MM.1S (cell line): ENCODE data around the gene WNK1.

Experiments
- DNase-seq: peaks from one replicate; pipeline ENCODE4 v3.0.0-alpha.2; 2015
- H2AFZ ChIP-seq: fragments of 300-600 bp; sonication (generic); 2 replicates; pipeline ENCODE4 v1.6.0; 2016; ENCODE audit warnings: antibody characterized with exemption, low read length
- H3F3A ChIP-seq: fragments of 300-600 bp; sonication (generic); 2 replicates; pipeline ENCODE4 v1.6.1; 2016; ENCODE audit warnings: mild to moderate bottlenecking, antibody characterized with exemption, low read length, moderate library complexity, mixed read lengths; ENCODE audit not compliant: insufficient read depth
- H3K27ac ChIP-seq: fragments of 300-600 bp; sonication (generic); 2 replicates; pipeline ENCODE4 v1.5.1; 2016; ENCODE audit warnings: mild to moderate bottlenecking, low read length
- H3K27me3 ChIP-seq: fragments of 300-600 bp; sonication (generic); replicated peaks from 2 replicates; pipeline ENCODE4 v1.6.0; 2016; ENCODE audit warnings: low read length; ENCODE audit not compliant: insufficient read depth
- H3K36me3 ChIP-seq: fragments of 300-600 bp; sonication (generic); replicated peaks from 2 replicates; pipeline ENCODE4 v1.6.1; 2016; ENCODE audit warnings: mild to moderate bottlenecking, low read length, mixed read lengths; ENCODE audit not compliant: insufficient read depth
- H3K4me1 ChIP-seq: fragments of 300-600 bp; sonication (generic); 2 replicates; pipeline ENCODE4 v1.6.1; 2016; ENCODE audit warnings: low read length, mixed read lengths
- H3K4me2 ChIP-seq: fragments of 300-600 bp; sonication (generic); 2 replicates; pipeline ENCODE4 v1.6.0; 2016; ENCODE audit warnings: low read depth, low read length
- H3K4me3 ChIP-seq: fragments of 300-600 bp; sonication (generic); 2 replicates; pipeline ENCODE4 v1.5.1; 2016; ENCODE audit warnings: low read length, mixed read lengths
- H3K79me2 ChIP-seq: fragments of 300-600 bp; sonication (generic); 2 replicates; pipeline ENCODE4 v1.6.1; 2016; ENCODE audit warnings: mixed run types, low read length, mixed read lengths
- H3K9ac ChIP-seq: fragments of 300-600 bp; sonication (generic); 2 replicates; pipeline ENCODE4 v1.6.1; 2016; ENCODE audit warnings: low read length, mixed read lengths
- H3K9me2 ChIP-seq: fragments of 300-600 bp; sonication (generic); replicated peaks from 2 replicates; pipeline ENCODE4 v1.6.1; 2016; ENCODE audit warnings: mild to moderate bottlenecking, low read length, mixed read lengths; ENCODE audit not compliant: insufficient read depth
- H3K9me3 ChIP-seq: fragments of 300-600 bp; sonication (generic); replicated peaks from 2 replicates; pipeline ENCODE4 v1.6.1; 2016; ENCODE audit warnings: mild to moderate bottlenecking, low read length, mixed read lengths; ENCODE audit not compliant: insufficient read depth
- H4K20me1 ChIP-seq: fragments of 300-600 bp; sonication (generic); 2 replicates; pipeline ENCODE4 v1.6.1; 2016; ENCODE audit warnings: mild to moderate bottlenecking, low read length, moderate library complexity, mixed read lengths; ENCODE audit not compliant: insufficient read depth
- CTCF ChIP-seq: fragments of 300-600 bp; sonication (generic); IDR thresholded peaks from 2 replicates; pipeline ENCODE4 v1.5.1; 2016; ENCODE audit warnings: antibody characterized with exemption, low read length, mixed read lengths
- EZH2 ChIP-seq: fragments of 300-600 bp; sonication (generic); optimal IDR thresholded peaks from 2 replicates; pipeline ENCODE3; 2017; ENCODE audit warnings: low read depth, mild to moderate bottlenecking, antibody characterized with exemption, low read length, mixed read lengths
- EZH2phosphoT487 ChIP-seq: fragments of 300-600 bp; sonication (generic); IDR thresholded peaks from 2 replicates; pipeline ENCODE4 v1.6.1; 2018; ENCODE audit warnings: antibody characterized with exemption, low read length

Gene WNK1

GRCh38 chr12:886206-886605 is 133.8 kb downstream of the WNK1 start:
- Histone ChIP-seq H3K4me1 (peaks cover 15% of the 10 kb centered on the region), H3K9me2 (no peaks in the 10 kb centered on the region), H3K27ac (no peak overlapping the region), H3K27me3 (no peaks in the 10 kb centered on the region), H3K4me2 (no peak overlapping the region), H3K79me2 (no peaks in the 10 kb centered on the region), H3K4me3 (no peak overlapping the region), H3K9ac (no peak overlapping the region), H4K20me1 (no peaks in the 10 kb centered on the region), H3K9me3 (no peaks in the 10 kb centered on the region), H3K36me3 (peaks cover 17% of the 10 kb centered on the region), H3F3A (no peaks in the 10 kb centered on the region), H2AFZ (no peak overlapping the region)
- no peak for DNase-seq
- no peak for TF ChIP-seq EZH2phosphoT487
- no peak for TF ChIP-seq CTCF
- TF ChIP-seq EZH2, result no peak

GRCh38 chr12:894226-894625 is 141.8 kb downstream of the WNK1 start:
- no peaks in the 10 kb centered on the region for H3K9me2 ChIP-seq
- no peaks in the 10 kb centered on the region for H3K9me3 ChIP-seq
- peaks cover 9% of the 10 kb centered on the region; the same call in 1 of the 2 replicates for H3K36me3 ChIP-seq
- no peak overlapping the region for H3K27ac ChIP-seq
- H4K20me1 ChIP-seq, result no peaks in the 10 kb centered on the region
- no peaks in the 10 kb centered on the region for H3K4me1 ChIP-seq
- TF ChIP-seq EZH2phosphoT487 (no peak), EZH2 (no peak), CTCF (no peak)
- no peak overlapping the region for H3K4me3 ChIP-seq
- H3K79me2 ChIP-seq, result no peaks in the 10 kb centered on the region
- no peaks in the 10 kb centered on the region for H3K27me3 ChIP-seq
- no peak overlapping the region for H2AFZ ChIP-seq
- H3K4me2 ChIP-seq, result no peak overlapping the region
- no peaks in the 10 kb centered on the region for H3F3A ChIP-seq
- no peak overlapping the region for H3K9ac ChIP-seq
- DNase-seq, result no peak

- no peaks in the 10 kb centered on the region for H3K9me2 ChIP-seq
- H3K9ac ChIP-seq, result no peak overlapping the region
- H3F3A ChIP-seq, result no peaks in the 10 kb centered on the region
- TF ChIP-seq EZH2phosphoT487 (no peak), CTCF (no peak)
- no peaks in the 10 kb centered on the region for H3K79me2 ChIP-seq
- no peaks in the 10 kb centered on the region for H3K4me1 ChIP-seq
- DNase-seq, result no peak
- H3K4me3 ChIP-seq, result no peak overlapping the region
- H4K20me1 ChIP-seq, result no peaks in the 10 kb centered on the region
- no peak overlapping the region for H3K27ac ChIP-seq
- no peaks in the 10 kb centered on the region for H3K9me3 ChIP-seq
- no peaks in the 10 kb centered on the region for H3K27me3 ChIP-seq
- H3K36me3 ChIP-seq, result peaks cover 9% of the 10 kb centered on the region; the same call in 1 of the 2 replicates
- no peak overlapping the region for H2AFZ ChIP-seq
- no peak overlapping the region for H3K4me2 ChIP-seq
Observed at GRCh38 chr12:896031-896430, 143.7 kb downstream of the WNK1 start.
